GM06990 (cell line): Measurements from ENCODE around the gene VAV2.
"Not testable (repeated sequence)": the region's sequence is repeated elsewhere in the genome, so short reads cannot be mapped to it uniquely, and the experiment has no call there.

Experiments
- DNase-seq: peaks from one replicate; pipeline ENCODE4 v3.0.0-alpha.2; 2011; ENCODE audit not compliant: insufficient read length; ENCODE audit errors: extremely low read depth
- H3K27me3 ChIP-seq: replicated peaks from 2 replicates; pipeline ENCODE4 v1.6.0; 2011; ENCODE audit warnings: low read length; ENCODE audit not compliant: control insufficient read depth, insufficient read depth
- H3K36me3 ChIP-seq: 2 replicates; pipeline ENCODE4 v1.5.1; 2011; ENCODE audit warnings: low read length; ENCODE audit not compliant: control insufficient read depth, insufficient read depth
- H3K4me3 ChIP-seq: replicated peaks from 2 replicates; pipeline ENCODE4 v1.5.1; 2011; ENCODE audit warnings: low read depth, mild to moderate bottlenecking, control low read depth, low read length
- CTCF ChIP-seq: IDR thresholded peaks from 2 replicates; pipeline ENCODE4 v1.5.1; 2011; ENCODE audit warnings: low read length, control low read depth, mild to moderate bottlenecking, inconsistent platforms; ENCODE audit not compliant: insufficient read depth, poor library complexity, severe bottlenecking

The VAV2 gene

GRCh38 chr9:133769511-133770075, 222.5 kb downstream of the VAV2 start:
- no peak for DNase-seq
- H3K36me3 ChIP-seq, result peaks cover 40% of the 10 kb centered on the region

GRCh38 chr9:133768859-133769510, 223.1 kb downstream of the VAV2 start:
- no peak for DNase-seq
- TF ChIP-seq CTCF, result no peak
- Histone ChIP-seq H3K4me3 (no peak overlapping the region), H3K36me3 (peaks cover 35% of the 10 kb centered on the region), H3K27me3 (no peaks in the 10 kb centered on the region)

More at GRCh38 chr9:133769511-133770075, 222.5 kb downstream of the VAV2 start:
- H3K27me3 ChIP-seq, result no peaks in the 10 kb centered on the region
- no peak overlapping the region for H3K4me3 ChIP-seq
- no peak for TF ChIP-seq CTCF

DNA sequence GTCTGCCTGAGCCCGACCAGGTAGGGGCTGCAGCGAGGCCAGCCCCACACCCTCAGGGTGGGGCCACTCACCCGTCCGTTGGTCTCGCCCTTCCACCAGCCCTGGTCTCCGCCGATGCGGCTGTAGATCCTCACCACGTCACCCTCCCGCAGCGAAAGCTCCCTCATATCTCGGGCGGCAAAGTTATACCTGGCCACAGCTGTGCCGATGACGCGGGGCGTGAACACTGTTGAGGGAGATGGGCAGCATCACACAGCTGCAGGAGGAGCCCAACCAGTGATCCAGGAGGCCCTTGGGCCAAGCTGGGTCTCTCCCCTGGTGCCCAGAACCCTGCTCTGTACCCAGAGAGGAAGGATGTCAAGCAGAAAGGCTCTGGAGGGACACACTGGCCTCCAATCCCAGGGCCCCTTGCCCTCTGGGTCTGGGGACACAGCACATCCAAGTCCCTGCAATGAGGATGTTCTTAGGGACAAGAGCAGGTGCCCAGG, 223.7 kb downstream of the VAV2 start:
- no peak for TF ChIP-seq CTCF
- Histone ChIP-seq H3K36me3 (peaks cover 37% of the 10 kb centered on the region), H3K27me3 (no peaks in the 10 kb centered on the region), H3K4me3 (no peak overlapping the region)
- DNase-seq, result no peak

DNA sequence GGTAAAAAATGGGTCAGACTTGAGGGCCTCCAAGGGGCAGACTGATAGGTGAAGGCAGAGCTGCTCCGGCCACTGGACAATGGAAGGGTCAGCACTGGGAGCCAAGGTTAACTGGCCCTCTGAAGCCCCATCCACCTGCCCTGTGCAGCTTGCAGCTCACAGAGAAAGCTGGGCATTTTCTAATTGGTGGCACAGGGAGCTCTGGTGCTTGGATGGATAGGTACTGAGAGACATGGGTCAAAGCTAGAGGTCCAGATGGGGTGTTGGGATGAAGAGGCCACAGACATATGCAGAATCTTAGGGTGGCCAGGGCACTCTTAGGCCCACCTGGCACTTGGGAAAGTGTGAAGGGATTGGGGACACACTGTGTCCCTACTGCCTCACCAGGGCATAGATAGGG, 224.5 kb downstream of the VAV2 start:
- Histone ChIP-seq H3K36me3 (peaks cover 41% of the 10 kb centered on the region), H3K4me3 (no peak overlapping the region), H3K27me3 (no peaks in the 10 kb centered on the region)
- TF ChIP-seq CTCF, result no peak
- no peak for DNase-seq

GRCh38 chr9:133767008-133767407, 225.1 kb downstream of the VAV2 start:
- no peak for TF ChIP-seq CTCF
- no peak for DNase-seq
- no peaks in the 10 kb centered on the region for H3K27me3 ChIP-seq
- no peak overlapping the region for H3K4me3 ChIP-seq
- H3K36me3 ChIP-seq, result peaks cover 40% of the 10 kb centered on the region

GRCh38 chr9:133766234-133766633, 225.9 kb downstream of the VAV2 start:
- H3K4me3 ChIP-seq, DNase-seq, H3K27me3 ChIP-seq: not testable (repeated sequence)
- peaks cover 37% of the 10 kb centered on the region for H3K36me3 ChIP-seq
